ENCODE measurements around the gene ACSL1.

DNA sequence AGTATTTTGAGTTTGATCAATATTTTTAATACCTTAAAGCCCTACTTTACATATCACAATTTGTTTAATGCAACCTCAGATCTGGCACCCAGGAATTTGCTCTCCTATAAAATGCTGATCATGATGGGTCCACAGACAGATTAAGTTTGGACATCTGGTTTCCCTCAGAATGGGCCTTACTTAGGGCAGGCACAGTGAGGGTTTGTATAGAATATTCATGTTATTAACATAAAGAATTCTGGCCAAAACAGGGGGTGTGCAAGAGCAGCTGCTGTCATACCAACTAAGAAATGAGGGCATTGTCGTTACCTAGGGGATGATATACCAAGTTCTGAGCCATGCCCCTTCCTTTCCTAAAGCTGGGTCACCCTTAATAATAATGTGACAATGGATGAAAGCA lies 54.4 kb downstream of the ACSL1 start:
- TF ChIP-seq, protein P1, sequence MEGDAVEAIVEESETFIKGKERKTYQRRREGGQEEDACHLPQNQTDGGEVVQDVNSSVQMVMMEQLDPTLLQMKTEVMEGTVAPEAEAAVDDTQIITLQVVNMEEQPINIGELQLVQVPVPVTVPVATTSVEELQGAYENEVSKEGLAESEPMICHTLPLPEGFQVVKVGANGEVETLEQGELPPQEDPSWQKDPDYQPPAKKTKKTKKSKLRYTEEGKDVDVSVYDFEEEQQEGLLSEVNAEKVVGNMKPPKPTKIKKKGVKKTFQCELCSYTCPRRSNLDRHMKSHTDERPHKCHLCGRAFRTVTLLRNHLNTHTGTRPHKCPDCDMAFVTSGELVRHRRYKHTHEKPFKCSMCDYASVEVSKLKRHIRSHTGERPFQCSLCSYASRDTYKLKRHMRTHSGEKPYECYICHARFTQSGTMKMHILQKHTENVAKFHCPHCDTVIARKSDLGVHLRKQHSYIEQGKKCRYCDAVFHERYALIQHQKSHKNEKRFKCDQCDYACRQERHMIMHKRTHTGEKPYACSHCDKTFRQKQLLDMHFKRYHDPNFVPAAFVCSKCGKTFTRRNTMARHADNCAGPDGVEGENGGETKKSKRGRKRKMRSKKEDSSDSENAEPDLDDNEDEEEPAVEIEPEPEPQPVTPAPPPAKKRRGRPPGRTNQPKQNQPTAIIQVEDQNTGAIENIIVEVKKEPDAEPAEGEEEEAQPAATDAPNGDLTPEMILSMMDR (IDR thresholded peaks at IDR 0.05), result no peak
- TF ChIP-seq POLR2A (IDR thresholded peaks at IDR 0.05), result no peak

Measured in uterus (tissue), 2 donors.